ENCODE data around the gene PYDC1.

PYDC1 gene

GRCh38 chr16:31194898-31195297 is 22.0 kb downstream of the PYDC1 start:
- TF ChIP-seq, protein P1, sequence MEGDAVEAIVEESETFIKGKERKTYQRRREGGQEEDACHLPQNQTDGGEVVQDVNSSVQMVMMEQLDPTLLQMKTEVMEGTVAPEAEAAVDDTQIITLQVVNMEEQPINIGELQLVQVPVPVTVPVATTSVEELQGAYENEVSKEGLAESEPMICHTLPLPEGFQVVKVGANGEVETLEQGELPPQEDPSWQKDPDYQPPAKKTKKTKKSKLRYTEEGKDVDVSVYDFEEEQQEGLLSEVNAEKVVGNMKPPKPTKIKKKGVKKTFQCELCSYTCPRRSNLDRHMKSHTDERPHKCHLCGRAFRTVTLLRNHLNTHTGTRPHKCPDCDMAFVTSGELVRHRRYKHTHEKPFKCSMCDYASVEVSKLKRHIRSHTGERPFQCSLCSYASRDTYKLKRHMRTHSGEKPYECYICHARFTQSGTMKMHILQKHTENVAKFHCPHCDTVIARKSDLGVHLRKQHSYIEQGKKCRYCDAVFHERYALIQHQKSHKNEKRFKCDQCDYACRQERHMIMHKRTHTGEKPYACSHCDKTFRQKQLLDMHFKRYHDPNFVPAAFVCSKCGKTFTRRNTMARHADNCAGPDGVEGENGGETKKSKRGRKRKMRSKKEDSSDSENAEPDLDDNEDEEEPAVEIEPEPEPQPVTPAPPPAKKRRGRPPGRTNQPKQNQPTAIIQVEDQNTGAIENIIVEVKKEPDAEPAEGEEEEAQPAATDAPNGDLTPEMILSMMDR (IDR thresholded peaks at IDR 0.05; ENCODE audit: control insufficient read depth, insufficient read depth, low read depth, low read length, missing control alignments): no peak
- H3K4me3 ChIP-seq (ENCODE audit: control insufficient read depth, low read depth, low read length): no peak overlapping the region
- DNase-seq (ENCODE audit: low read depth): no peak

DNA sequence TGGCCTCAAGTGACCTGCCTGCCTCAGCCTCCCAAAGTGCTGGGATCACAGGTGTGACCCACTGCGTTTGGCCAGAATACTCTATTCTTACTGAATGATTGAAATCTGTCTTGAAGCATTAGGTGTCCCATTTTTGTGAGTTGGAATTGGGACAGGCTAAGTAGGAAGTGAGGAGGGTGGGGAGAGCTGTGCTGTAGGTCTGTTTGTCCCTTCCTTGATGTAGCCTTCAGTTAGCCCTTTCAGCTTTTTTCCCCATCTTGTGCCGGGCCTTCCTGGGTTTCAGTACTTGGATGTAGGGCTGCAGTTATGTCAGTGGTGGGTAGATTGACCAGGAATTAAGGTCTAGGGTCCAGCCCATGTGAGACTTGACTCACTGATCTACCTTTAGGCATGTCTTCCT is 23.1 kb downstream of the PYDC1 start:
- DNase-seq (ENCODE audit: low read depth): no peak
- no peak overlapping the region for H3K4me3 ChIP-seq (ENCODE audit: control insufficient read depth, low read depth, low read length)
- TF ChIP-seq, protein P1 (IDR thresholded peaks at IDR 0.05; ENCODE audit: control insufficient read depth, insufficient read depth, low read depth, low read length, missing control alignments): no peak

DNA sequence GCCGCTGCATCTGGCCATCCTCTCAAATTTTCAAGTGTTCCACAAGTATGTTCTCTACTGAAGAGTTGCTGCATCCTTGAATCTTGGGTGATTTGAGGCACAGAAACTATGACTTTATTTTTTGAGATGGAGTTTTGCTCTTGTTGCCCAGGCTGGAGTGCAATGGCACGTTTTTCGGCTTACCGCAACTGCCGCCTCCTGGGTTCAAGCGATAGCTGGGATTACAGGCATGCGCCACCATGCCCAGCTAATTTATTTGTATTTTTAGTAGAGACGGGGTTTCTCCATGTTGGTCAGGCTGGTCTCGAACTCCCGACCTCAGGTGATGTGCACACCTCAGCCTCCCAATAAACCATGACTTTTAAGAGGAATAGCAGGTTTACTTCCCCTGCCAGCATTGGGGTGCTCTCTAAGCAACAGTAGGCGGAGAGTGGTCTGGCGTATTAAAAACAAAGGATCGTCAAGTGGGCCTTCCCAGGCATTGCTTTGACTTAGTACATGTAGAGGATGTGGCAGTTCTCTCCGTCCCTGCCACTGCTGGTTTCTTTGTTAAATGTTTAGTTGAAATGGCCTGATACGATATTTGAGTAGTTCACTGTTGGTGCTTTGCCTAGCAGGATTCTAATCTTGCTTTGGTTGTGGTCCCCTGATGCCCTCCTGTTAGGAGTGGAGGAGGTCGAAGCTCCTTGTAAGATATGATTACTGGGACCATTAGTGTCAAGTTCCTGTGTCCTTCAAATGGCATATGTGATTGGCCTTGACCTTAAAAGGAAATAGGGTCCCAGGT is 23.9 kb downstream of the PYDC1 start:
- no peak for DNase-seq (ENCODE audit: low read depth)

DNA sequence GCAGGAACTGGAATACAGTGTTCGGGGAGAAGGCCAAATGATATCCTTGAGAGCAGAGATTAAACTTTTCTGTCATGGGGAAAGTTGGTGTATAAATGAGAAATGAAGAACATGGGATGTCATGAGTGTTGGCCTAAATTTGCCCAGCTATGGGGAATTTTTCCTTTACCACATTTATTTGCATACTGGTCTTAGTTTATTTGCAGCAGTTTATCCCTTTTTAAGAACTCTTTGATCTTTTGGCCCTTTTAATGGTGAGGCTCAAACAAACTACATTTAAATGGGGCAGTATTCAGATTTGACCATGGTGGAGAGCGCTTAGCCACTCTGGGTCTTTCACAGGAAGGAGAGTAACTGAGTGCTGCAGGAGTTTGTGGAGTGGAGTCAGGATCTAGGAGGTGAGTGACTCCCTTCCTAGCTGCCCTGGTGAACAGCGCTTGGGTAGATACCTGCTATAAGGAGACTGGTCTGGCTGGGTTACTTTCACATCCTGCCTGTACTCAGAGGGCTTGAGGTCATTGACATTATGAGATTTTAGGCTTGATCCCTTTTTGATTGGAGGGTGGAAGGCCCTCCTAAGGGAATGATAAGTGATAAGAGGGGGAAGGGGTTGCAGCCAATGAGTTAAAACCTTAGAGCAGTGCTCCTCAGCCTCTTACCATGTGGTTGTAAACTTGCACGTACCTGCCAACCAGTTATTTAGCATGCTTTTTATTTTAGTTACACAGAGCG is 25.1 kb downstream of the PYDC1 start:
- DNase-seq (ENCODE audit: low read depth): no peak
- TF ChIP-seq, protein P1 (IDR thresholded peaks at IDR 0.05; ENCODE audit: control insufficient read depth, insufficient read depth, low read depth, low read length, missing control alignments): no peak
- H3K4me3 ChIP-seq (ENCODE audit: control insufficient read depth, low read depth, low read length): no peak overlapping the region

More for the DNA sequence above, 23.9 kb downstream of the PYDC1 start:
- H3K4me3 ChIP-seq (ENCODE audit: control insufficient read depth, low read depth, low read length): no peak overlapping the region
- TF ChIP-seq, protein P1 (IDR thresholded peaks at IDR 0.05; ENCODE audit: control insufficient read depth, insufficient read depth, low read depth, low read length, missing control alignments): no peak

- TF ChIP-seq, protein P1 (IDR thresholded peaks at IDR 0.05; ENCODE audit: control insufficient read depth, insufficient read depth, low read depth, low read length, missing control alignments): no peak
- H3K4me3 ChIP-seq (ENCODE audit: control insufficient read depth, low read depth, low read length): no peak overlapping the region
- no peak for DNase-seq (ENCODE audit: low read depth)
Measured at GRCh38 chr16:31190818-31191444, 26.0 kb downstream of the PYDC1 start.

- TF ChIP-seq, protein P1 (IDR thresholded peaks at IDR 0.05; ENCODE audit: control insufficient read depth, insufficient read depth, low read depth, low read length, missing control alignments): no peak
- DNase-seq (ENCODE audit: low read depth): no peak
- no peak overlapping the region for H3K4me3 ChIP-seq (ENCODE audit: control insufficient read depth, low read depth, low read length)
Measured at GRCh38 chr16:31190061-31190460, 26.9 kb downstream of the PYDC1 start.

All from AG09309 (cell line).